Gastrocnemius medialis (tissue), 4 donors: Measurements from ENCODE around the gene TRHDE. TPM values are rescaled to one million over a fixed set of nuclear protein-coding genes. Genes with fewer than 3 reads are reported as not detected.
"Not testable (repeated sequence)": the region's sequence is repeated elsewhere in the genome, so short reads cannot be mapped to it uniquely, and the experiment has no call there.

Experiments used
- ATAC-seq, 2 donors: fragments of 150-250 bp; one replicate each; pipeline ENCODE4 v1.9.1; 2016
- DNase-seq, 2 donors: peaks; one replicate each; pipeline ENCODE4 v3.0.0-alpha.2; 2019
- H3K27ac ChIP-seq, 4 donors: fragments of 200-600 bp; sonication (generic); 1 replicate in 1 of 4; 2 replicates in 3 of 4; pipeline ENCODE4 v1.5.1; 2016 to 2018; ENCODE audit warnings: mild to moderate bottlenecking in 2 of 4, moderate library complexity in 1 of 4
- H3K27me3 ChIP-seq, 3 donors: fragments of 200-600 bp; sonication (generic) in 2 of 3; 1 replicate in 1 of 3; 2 replicates in 2 of 3; pipeline versions ENCODE4 v1.5.1 to v1.6.0; 2016 to 2019; ENCODE audit warnings: mild to moderate bottlenecking in 1 of 3, moderate library complexity in 1 of 3
- H3K36me3 ChIP-seq, 2 donors: fragments of 200-600 bp; sonication (generic) in 1 of 2; one replicate each; pipeline ENCODE4 v1.5.1; 2017 to 2018
- H3K4me1 ChIP-seq, 2 donors: fragments of 200-600 bp; sonication (generic) in 1 of 2; one replicate each; pipeline ENCODE4 v1.5.1; 2016 to 2017; ENCODE audit warnings: mild to moderate bottlenecking in 2 of 2
- H3K4me3 ChIP-seq, 4 donors: fragments of 200-600 bp; sonication (generic) in 3 of 4; 1 replicate in 1 of 4; 2 replicates in 3 of 4; pipeline ENCODE4 v1.5.1; 2016 to 2019; ENCODE audit warnings: mild to moderate bottlenecking in 2 of 4
- H3K9me3 ChIP-seq, 3 donors: fragments of 200-600 bp; sonication (generic) in 2 of 3; 1 replicate in 1 of 3; 2 replicates in 2 of 3; pipeline ENCODE4 v1.5.1; 2016 to 2019
- CTCF ChIP-seq, 5 experiments: fragments of 450-650 bp in 3 of 5; fragments of 200-600 bp in 2 of 5; sonication (generic) in 2 of 5; IDR thresholded peaks in 4 of 5; conservative IDR thresholded peaks in 1 of 5; 1 replicate in 4 of 5; 2 replicates in 1 of 5; pipeline ENCODE4 v1.5.1; 2016 to 2019; ENCODE audit warnings: antibody characterized with exemption in 5 of 5, mild to moderate bottlenecking in 3 of 5, moderate library complexity in 3 of 5
- POLR2A ChIP-seq, 2 donors: fragments of 450-650 bp; IDR thresholded peaks; one replicate each; pipeline ENCODE4 v1.6.1; 2017; ENCODE audit warnings: antibody characterized with exemption in 2 of 2, mild to moderate bottlenecking in 2 of 2, moderate library complexity in 2 of 2
- in situ Hi-C, 4 donors: fragments of 200-750 bp; cut with MboI; loops; one replicate each; pipeline versions ENCODE4 v1.15.0 to v1.8.0; 2017; ENCODE audit warnings: low sequenced_read_pairs in 4 of 4
- intact Hi-C: fragments of 100-400 bp; cut with DNase I; formaldehyde crosslinking; loops from one replicate; pipeline ENCODE4 v1.15.1; 2023; ENCODE audit warnings: low total_unique reads
- total RNA-seq, 4 donors: library from RNA; depleted of rRNA; stranded (reverse); fragments of >200 nt; gene quantifications; one replicate each; pipeline versions ENCODE4 v1.1.0 to v1.2.3, GENCODE V29; 2016

Gene TRHDE
- total RNA-seq, 4 donors from 2014 or later: 0.17 to 3.4 (median 0.88) TPM

- ATAC-seq: no peak
- in situ Hi-C loops (no loop called here), intact Hi-C loops (no loop called here)
- DNase-seq: no peak
- Histone ChIP-seq H3K36me3 (no peaks in the 10 kb centered on the region), H3K4me3 (no peak overlapping the region), H3K4me1 (no peaks in the 10 kb centered on the region), H3K9me3 (no peaks in the 10 kb centered on the region), H3K27ac (no peak overlapping the region), H3K27me3 (no peaks in the 10 kb centered on the region)
- TF ChIP-seq CTCF (IDR thresholded peaks at IDR 0.05 in 4 of 5, conservative IDR thresholded peaks at IDR 0.05 in 1 of 5): no peak
- no peak for TF ChIP-seq POLR2A (IDR thresholded peaks at IDR 0.05)
Measured at GRCh38 chr12:72658615-72659014, 386.4 kb downstream of the TRHDE start.

- H3K9me3 ChIP-seq, H3K4me3 ChIP-seq, H3K36me3 ChIP-seq, intact Hi-C loops, H3K27me3 ChIP-seq, H3K4me1 ChIP-seq, ATAC-seq, DNase-seq, in situ Hi-C loops, H3K27ac ChIP-seq: not testable (repeated sequence)
Measured at GRCh38 chr12:72660174-72660573, 388.0 kb downstream of the TRHDE start.

GRCh38 chr12:72673853-72674252, 401.7 kb downstream of the TRHDE start:
- Histone ChIP-seq H3K27ac (no peak overlapping the region), H3K9me3 (no peaks in the 10 kb centered on the region), H3K27me3 (no peaks in the 10 kb centered on the region), H3K4me1 (no peaks in the 10 kb centered on the region), H3K36me3 (no peaks in the 10 kb centered on the region), H3K4me3 (no peak overlapping the region)
- ATAC-seq: no peak
- intact Hi-C loops: no loop called here
- in situ Hi-C loops: no loop called here
- no peak for DNase-seq
- no peak for TF ChIP-seq POLR2A (IDR thresholded peaks at IDR 0.05)
- no peak for TF ChIP-seq CTCF (IDR thresholded peaks at IDR 0.05 in 4 of 5, conservative IDR thresholded peaks at IDR 0.05 in 1 of 5)

GRCh38 chr12:72676556-72676955, 404.4 kb downstream of the TRHDE start:
- DNase-seq (no peak), ATAC-seq (no peak)
- no peaks in the 10 kb centered on the region for H3K4me1 ChIP-seq
- intact Hi-C loops (no loop called here), in situ Hi-C loops (no loop called here)
- no peak overlapping the region for H3K27ac ChIP-seq
- no peaks in the 10 kb centered on the region for H3K9me3 ChIP-seq
- H3K27me3 ChIP-seq: no peaks in the 10 kb centered on the region
- no peak for TF ChIP-seq POLR2A (IDR thresholded peaks at IDR 0.05)
- no peak for TF ChIP-seq CTCF (IDR thresholded peaks at IDR 0.05 in 4 of 5, conservative IDR thresholded peaks at IDR 0.05 in 1 of 5)
- no peaks in the 10 kb centered on the region for H3K36me3 ChIP-seq
- no peak overlapping the region for H3K4me3 ChIP-seq

GRCh38 chr12:72677139-72677538, 405.0 kb downstream of the TRHDE start:
- no peak overlapping the region for H3K27ac ChIP-seq
- in situ Hi-C loops: no loop called here
- no peak for DNase-seq
- no peaks in the 10 kb centered on the region for H3K27me3 ChIP-seq
- H3K4me1 ChIP-seq: no peaks in the 10 kb centered on the region
- no peak overlapping the region for H3K4me3 ChIP-seq
- intact Hi-C loops: no loop called here
- no peaks in the 10 kb centered on the region for H3K9me3 ChIP-seq
- TF ChIP-seq POLR2A (IDR thresholded peaks at IDR 0.05): no peak
- TF ChIP-seq CTCF (IDR thresholded peaks at IDR 0.05 in 4 of 5, conservative IDR thresholded peaks at IDR 0.05 in 1 of 5): no peak
- ATAC-seq: no peak
- H3K36me3 ChIP-seq: no peaks in the 10 kb centered on the region
